CD14-positive monocyte (primary cell): ENCODE results near the gene SBK1. TPM values are rescaled to one million over a fixed set of nuclear protein-coding genes. Genes with fewer than 3 reads are reported as not detected.

Experiments used
- DNase-seq, 3 donors: peaks; one replicate each; pipeline ENCODE4 v3.0.0-alpha.2; 2011 to 2022
- H2AFZ ChIP-seq: 2 replicates; pipeline ENCODE4 v1.6.0; 2012; ENCODE audit warnings: mild to moderate bottlenecking, low read depth, low read length, inconsistent platforms; ENCODE audit not compliant: insufficient read depth, poor library complexity, severe bottlenecking
- H3K27ac ChIP-seq, 2 donors: 1 replicate in 1 of 2; 2 replicates in 1 of 2; pipeline ENCODE4 v1.5.1; 2012 to 2013; ENCODE audit warnings: low read length in 2 of 2, control low read depth in 1 of 2, inconsistent platforms in 1 of 2, low read depth in 1 of 2, mild to moderate bottlenecking in 1 of 2
- H3K27me3 ChIP-seq, 2 donors: one replicate each; pipeline versions ENCODE4 v1.6.0 to v1.6.1; 2011 to 2013; ENCODE audit warnings: low read length in 2 of 2; ENCODE audit not compliant: control insufficient read depth in 2 of 2, insufficient read depth in 2 of 2
- H3K36me3 ChIP-seq, 2 donors: replicated peaks in 1 of 2; 1 replicate in 1 of 2; 2 replicates in 1 of 2; pipeline versions ENCODE4 v1.5.1 to v1.6.1; 2012 to 2013; ENCODE audit warnings: low read length in 2 of 2, control low read depth in 1 of 2, inconsistent platforms in 1 of 2, mild to moderate bottlenecking in 1 of 2; ENCODE audit not compliant: insufficient read depth in 2 of 2, control insufficient read depth in 1 of 2
- H3K4me1 ChIP-seq, 2 donors: 1 replicate in 1 of 2; 2 replicates in 1 of 2; pipeline versions ENCODE4 v1.5.1 to v1.6.1; 2012 to 2013; ENCODE audit warnings: low read length in 2 of 2, control low read depth in 1 of 2, inconsistent platforms in 1 of 2, mild to moderate bottlenecking in 1 of 2, moderate library complexity in 1 of 2; ENCODE audit not compliant: insufficient read depth in 2 of 2, control insufficient read depth in 1 of 2
- H3K4me2 ChIP-seq: replicated peaks from 2 replicates; pipeline ENCODE3; 2012; ENCODE audit warnings: low read length, moderate library complexity, mild to moderate bottlenecking; ENCODE audit not compliant: poor library complexity, severe bottlenecking; ENCODE audit errors: extremely low read depth
- H3K4me3 ChIP-seq, 3 experiments: fragments of 200-600 bp in 1 of 3; sonication (generic) in 1 of 3; replicated peaks in 1 of 3; 1 replicate in 2 of 3; 2 replicates in 1 of 3; pipeline ENCODE4 v1.5.1; 2011 to 2013; ENCODE audit warnings: low read length in 3 of 3, mild to moderate bottlenecking in 3 of 3, control low read depth in 2 of 3, low read depth in 2 of 3, inconsistent platforms in 1 of 3, moderate library complexity in 1 of 3
- H3K79me2 ChIP-seq: 2 replicates; pipeline ENCODE4 v1.6.0; 2012; ENCODE audit warnings: mild to moderate bottlenecking, control low read depth, inconsistent platforms, low read length, moderate library complexity; ENCODE audit not compliant: insufficient read depth
- H3K9ac ChIP-seq: 2 replicates; pipeline ENCODE4 v1.6.0; 2017; ENCODE audit warnings: low read length, mild to moderate bottlenecking; ENCODE audit not compliant: insufficient read depth, poor library complexity, severe bottlenecking
- H3K9me3 ChIP-seq, 2 donors: replicated peaks in 1 of 2; 1 replicate in 1 of 2; 2 replicates in 1 of 2; pipeline versions ENCODE4 v1.5.1 to v1.6.1; 2012 to 2013; ENCODE audit warnings: low read length in 2 of 2, control low read depth in 1 of 2; ENCODE audit not compliant: control insufficient read depth in 1 of 2, insufficient read depth in 1 of 2
- H4K20me1 ChIP-seq: 2 replicates; pipeline ENCODE4 v1.6.0; 2012; ENCODE audit warnings: mild to moderate bottlenecking, low read length, control low read depth, moderate library complexity; ENCODE audit not compliant: insufficient read depth
- H3K27ac Mint-ChIP-seq, 7 donors: one replicate each; pipeline ENCODE4 v1.8.0; 2020; ENCODE audit warnings: mild to moderate bottlenecking in 7 of 7, mixed read lengths in 7 of 7, moderate library complexity in 6 of 7, inconsistent platforms in 2 of 7
- H3K27me3 Mint-ChIP-seq, 3 donors: one replicate each; pipeline ENCODE4 v1.8.0; 2021 to 2022; ENCODE audit warnings: low read depth in 3 of 3, mild to moderate bottlenecking in 3 of 3, mixed read lengths in 3 of 3, moderate library complexity in 3 of 3, inconsistent platforms in 1 of 3
- H3K36me3 Mint-ChIP-seq, 2 donors: one replicate each; pipeline ENCODE4 v1.8.0; 2020; ENCODE audit warnings: mixed read lengths in 2 of 2, inconsistent platforms in 1 of 2, mild to moderate bottlenecking in 1 of 2
- H3K4me1 Mint-ChIP-seq: one replicate; pipeline ENCODE4 v1.8.0; 2020; ENCODE audit warnings: mild to moderate bottlenecking, mixed read lengths
- H3K4me3 Mint-ChIP-seq, 2 donors: one replicate each; pipeline ENCODE4 v1.8.0; 2020; ENCODE audit warnings: mild to moderate bottlenecking in 2 of 2, mixed read lengths in 2 of 2, moderate library complexity in 1 of 2
- H3K9me3 Mint-ChIP-seq, 7 donors: one replicate each; pipeline ENCODE4 v1.8.0; 2020 to 2022; ENCODE audit warnings: mixed read lengths in 7 of 7, mild to moderate bottlenecking in 6 of 7, moderate library complexity in 6 of 7, inconsistent platforms in 2 of 7
- CTCF ChIP-seq: fragments of 200-600 bp; IDR thresholded peaks from one replicate; pipeline ENCODE4 v1.8.0; 2022; ENCODE audit warnings: antibody characterized with exemption, mild to moderate bottlenecking
- WGBS: methylation state at CpG from one replicate; pipeline ENCODE4 v1.1.5; 2013; ENCODE audit warnings: missing lambda C conversion rate; ENCODE audit not compliant: insufficient coverage; 5-methylcytosine and 5-hydroxymethylcytosine counted together
- intact Hi-C, 2 donors: fragments of 100-400 bp; cut with micrococcal nuclease; formaldehyde crosslinking; loops; one replicate each; pipeline versions ENCODE4 v1.15.0 to v1.15.1; 2023
- polyA plus RNA-seq, 3 donors: library from polyadenylated mRNA; depleted of rRNA in 1 of 3; unstranded in 2 of 3; stranded (reverse) in 1 of 3; fragments of 300-500 nt in 2 of 3; fragments of >200 nt in 1 of 3; fragmentation: Illumina TruSeq in 2 of 3; gene quantifications; 1 replicate in 2 of 3; 2 replicates in 1 of 3; pipeline ENCODE4 v1.2.3, GENCODE V29; 2012 to 2021

Gene SBK1
- polyA plus RNA-seq, 3 donors = 0.04 TPM; not detected in 2

- H3K4me3 Mint-ChIP-seq = no peak overlapping the region
- Histone ChIP-seq H3K4me3 (no peak overlapping the region), H3K27ac (no peak overlapping the region), H3K4me2 (no peak overlapping the region), H3K27me3 (no peaks in the 10 kb centered on the region), H3K4me1 (no peaks in the 10 kb centered on the region), H3K36me3 (no peaks in the 10 kb centered on the region), H2AFZ (no peak overlapping the region), H3K79me2 (no peaks in the 10 kb centered on the region), H4K20me1 (no peaks in the 10 kb centered on the region), H3K9me3 (no peaks in the 10 kb centered on the region), H3K9ac (no peak overlapping the region)
- intact Hi-C loops = loop anchor here in 1 of 2 donors (10.0 kb wide), 1 partner anchor 1204 kb away; no protein-coding TSS in a partner anchor
- no peaks in the 10 kb centered on the region for H3K36me3 Mint-ChIP-seq
- DNase-seq = no peak
- TF ChIP-seq CTCF = no peak
- H3K9me3 Mint-ChIP-seq = peaks cover 0 to 5% (median 2%) of the 10 kb centered on the region in 7 donors
- H3K27ac Mint-ChIP-seq = no peak overlapping the region
- WGBS = 52% methylated on average over 18 of the region's 18 CpGs
- H3K27me3 Mint-ChIP-seq = peaks cover 4 to 9% (median 5%) of the 10 kb centered on the region in 3 donors
- H3K4me1 Mint-ChIP-seq = no peaks in the 10 kb centered on the region
Measured at GRCh38 chr16:28258567-28258966, 33.8 kb upstream of the SBK1 start.

GRCh38 chr16:28259091-28259780 is 33.1 kb upstream of the SBK1 start:
- Histone ChIP-seq H3K4me1 (no peaks in the 10 kb centered on the region), H3K27me3 (no peaks in the 10 kb centered on the region), H3K4me2 (no peak overlapping the region), H2AFZ (no peak overlapping the region), H3K9me3 (no peaks in the 10 kb centered on the region), H3K27ac (no peak overlapping the region), H3K36me3 (no peaks in the 10 kb centered on the region), H4K20me1 (no peaks in the 10 kb centered on the region), H3K4me3 (no peak overlapping the region), H3K79me2 (no peaks in the 10 kb centered on the region), H3K9ac (no peak overlapping the region)
- H3K27me3 Mint-ChIP-seq = peaks cover 4 to 11% (median 7%) of the 10 kb centered on the region in 3 donors
- no peaks in the 10 kb centered on the region for H3K36me3 Mint-ChIP-seq
- 84% methylated on average over 26 of the region's 29 CpGs for WGBS
- DNase-seq = no peak
- no peak overlapping the region for H3K4me3 Mint-ChIP-seq
- H3K9me3 Mint-ChIP-seq = peaks cover 0 to 5% (median 2%) of the 10 kb centered on the region in 7 donors
- TF ChIP-seq CTCF = no peak
- H3K4me1 Mint-ChIP-seq = no peaks in the 10 kb centered on the region
- intact Hi-C loops = loop anchor here in 1 of 2 donors (10.0 kb wide), 1 partner anchor 1204 kb away; no protein-coding TSS in a partner anchor
- H3K27ac Mint-ChIP-seq = no peak overlapping the region
